IgD-negative memory B cell (primary cell): Measurements from ENCODE around the gene TTC13. TPM values are rescaled to one million over a fixed set of nuclear protein-coding genes. Genes with fewer than 3 reads are reported as not detected.
"Not testable (repeated sequence)": the region's sequence is repeated elsewhere in the genome, so short reads cannot be mapped to it uniquely, and the experiment has no call there.

Experiments
- H3K27ac Mint-ChIP-seq, 3 donors: one replicate each; pipeline ENCODE4 v1.8.0; 2020 to 2022; ENCODE audit warnings: mild to moderate bottlenecking in 3 of 3, mixed read lengths in 3 of 3, moderate library complexity in 1 of 3
- H3K27me3 Mint-ChIP-seq: one replicate; pipeline ENCODE4 v1.8.0; 2021; ENCODE audit warnings: mixed read lengths
- H3K36me3 Mint-ChIP-seq: one replicate; pipeline ENCODE4 v1.8.0; 2020; ENCODE audit warnings: mild to moderate bottlenecking, mixed read lengths
- H3K4me1 Mint-ChIP-seq, 3 donors: one replicate each; pipeline ENCODE4 v1.8.0; 2020 to 2022; ENCODE audit warnings: mixed read lengths in 3 of 3, mild to moderate bottlenecking in 1 of 3
- H3K4me3 Mint-ChIP-seq, 4 donors: one replicate each; pipeline ENCODE4 v1.8.0; 2020 to 2022; ENCODE audit warnings: mild to moderate bottlenecking in 4 of 4, mixed read lengths in 4 of 4, moderate library complexity in 3 of 4
- H3K9me3 Mint-ChIP-seq, 3 donors: one replicate each; pipeline ENCODE4 v1.8.0; 2020 to 2021; ENCODE audit warnings: mixed read lengths in 3 of 3, mild to moderate bottlenecking in 1 of 3
- polyA plus RNA-seq: library from polyadenylated mRNA; unstranded; fragments of 300-500 nt; fragmentation: Illumina TruSeq; gene quantifications from one replicate; pipeline ENCODE4 v1.2.3, GENCODE V29; 2021

Gene TTC13
- polyA plus RNA-seq, 1 donor from 2014 or later: 12.8 TPM

DNA sequence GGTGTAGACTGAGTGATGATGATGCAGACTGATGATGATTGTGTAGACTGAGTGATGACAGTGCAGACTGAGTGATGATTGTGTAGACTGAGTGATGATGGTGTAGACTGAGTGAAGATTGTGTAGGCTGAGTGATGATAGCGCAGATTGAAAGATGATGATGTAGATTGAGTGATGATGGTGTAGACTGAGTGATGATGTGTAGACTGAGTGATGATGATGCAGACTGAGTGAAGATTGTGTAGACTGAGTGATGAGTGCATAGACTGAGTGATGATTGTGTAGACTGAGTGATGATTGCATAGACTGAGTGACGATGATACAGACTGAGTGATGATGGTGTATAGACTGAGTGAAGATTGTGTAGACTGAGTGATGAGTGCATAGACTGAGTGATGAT is 32.7 kb upstream of the TTC13 start:
- no peak overlapping the region for H3K27ac Mint-ChIP-seq
- no peaks in the 10 kb centered on the region for H3K27me3 Mint-ChIP-seq
- no peak overlapping the region for H3K4me3 Mint-ChIP-seq
- H3K36me3 Mint-ChIP-seq: peaks cover 2% of the 10 kb centered on the region
- H3K9me3 Mint-ChIP-seq: peaks cover 2 to 15% (median 11%) of the 10 kb centered on the region in 3 donors
- no peaks in the 10 kb centered on the region for H3K4me1 Mint-ChIP-seq

GRCh38 chr1:231007535-231007934 is 28.9 kb upstream of the TTC13 start:
- not testable (repeated sequence) for H3K4me1 Mint-ChIP-seq, H3K27me3 Mint-ChIP-seq, H3K4me3 Mint-ChIP-seq, H3K27ac Mint-ChIP-seq
- peaks cover 23 to 45% (median 23%) of the 10 kb centered on the region in 3 donors for H3K9me3 Mint-ChIP-seq
- H3K36me3 Mint-ChIP-seq: peaks cover 11% of the 10 kb centered on the region

GRCh38 chr1:231001892-231002291 is 23.2 kb upstream of the TTC13 start:
- H3K4me3 Mint-ChIP-seq: no peak overlapping the region
- no peaks in the 10 kb centered on the region for H3K4me1 Mint-ChIP-seq
- H3K27me3 Mint-ChIP-seq: no peaks in the 10 kb centered on the region
- no peak overlapping the region for H3K27ac Mint-ChIP-seq
- H3K36me3 Mint-ChIP-seq: peaks cover 15% of the 10 kb centered on the region
- H3K9me3 Mint-ChIP-seq: peaks cover 23 to 38% (median 23%) of the 10 kb centered on the region in 3 donors

DNA sequence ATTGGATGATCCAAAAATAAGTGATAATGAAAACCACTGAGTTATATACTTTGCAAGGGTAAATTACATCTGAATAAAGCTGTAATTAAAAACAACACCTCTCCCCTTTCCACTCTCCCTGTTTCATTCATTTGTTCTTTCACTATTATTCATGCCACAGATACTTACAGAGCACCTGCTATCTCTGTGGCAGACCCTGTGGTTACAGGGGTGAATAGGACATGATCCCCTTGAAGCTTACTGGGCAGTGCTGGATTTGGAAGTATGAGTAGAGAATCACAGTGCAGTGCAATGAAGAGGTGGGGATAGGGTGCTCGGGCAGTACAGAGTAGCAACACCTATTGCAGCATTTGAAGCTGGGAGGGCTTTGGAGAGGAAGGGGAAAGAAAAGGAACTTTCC is 22.0 kb upstream of the TTC13 start:
- peaks cover 17% of the 10 kb centered on the region for H3K36me3 Mint-ChIP-seq
- no peak overlapping the region for H3K27ac Mint-ChIP-seq
- H3K9me3 Mint-ChIP-seq: peaks cover 12 to 26% (median 16%) of the 10 kb centered on the region in 3 donors
- H3K4me3 Mint-ChIP-seq: no peak overlapping the region
- H3K27me3 Mint-ChIP-seq: no peaks in the 10 kb centered on the region
- no peaks in the 10 kb centered on the region for H3K4me1 Mint-ChIP-seq

DNA sequence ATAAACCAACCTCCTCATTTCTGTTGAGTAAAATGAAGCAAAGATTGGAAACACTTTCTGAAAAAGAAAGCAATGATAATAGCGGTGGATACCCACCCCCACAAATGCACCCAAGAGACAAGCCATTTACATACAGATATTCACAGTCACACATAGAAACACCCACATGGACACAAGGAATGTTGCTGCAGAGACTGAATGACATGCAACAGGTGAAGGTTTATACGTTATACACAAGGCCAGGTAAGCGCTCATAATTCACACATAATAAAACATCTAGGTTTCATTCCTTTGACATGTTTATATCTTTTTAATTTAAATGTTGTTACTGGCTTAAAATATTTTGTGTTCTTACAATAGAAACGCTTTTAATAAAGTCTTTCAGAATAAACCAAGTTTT is 21.5 kb upstream of the TTC13 start:
- Mint-ChIP-seq H3K4me3 (no peak overlapping the region), H3K36me3 (peaks cover 16% of the 10 kb centered on the region), H3K4me1 (no peaks in the 10 kb centered on the region), H3K27me3 (no peaks in the 10 kb centered on the region), H3K27ac (no peak overlapping the region), H3K9me3 (peaks cover 11 to 22% (median 13%) of the 10 kb centered on the region in 3 donors)

- no peaks in the 10 kb centered on the region for H3K27me3 Mint-ChIP-seq
- no peaks in the 10 kb centered on the region for H3K4me1 Mint-ChIP-seq
- H3K27ac Mint-ChIP-seq: no peak overlapping the region
- no peak overlapping the region for H3K4me3 Mint-ChIP-seq
- H3K36me3 Mint-ChIP-seq: peaks cover 24% of the 10 kb centered on the region
- H3K9me3 Mint-ChIP-seq: peaks cover 0 to 2% (median 0%) of the 10 kb centered on the region in 3 donors
Observed at GRCh38 chr1:230994860-230995259, 16.2 kb upstream of the TTC13 start.

DNA sequence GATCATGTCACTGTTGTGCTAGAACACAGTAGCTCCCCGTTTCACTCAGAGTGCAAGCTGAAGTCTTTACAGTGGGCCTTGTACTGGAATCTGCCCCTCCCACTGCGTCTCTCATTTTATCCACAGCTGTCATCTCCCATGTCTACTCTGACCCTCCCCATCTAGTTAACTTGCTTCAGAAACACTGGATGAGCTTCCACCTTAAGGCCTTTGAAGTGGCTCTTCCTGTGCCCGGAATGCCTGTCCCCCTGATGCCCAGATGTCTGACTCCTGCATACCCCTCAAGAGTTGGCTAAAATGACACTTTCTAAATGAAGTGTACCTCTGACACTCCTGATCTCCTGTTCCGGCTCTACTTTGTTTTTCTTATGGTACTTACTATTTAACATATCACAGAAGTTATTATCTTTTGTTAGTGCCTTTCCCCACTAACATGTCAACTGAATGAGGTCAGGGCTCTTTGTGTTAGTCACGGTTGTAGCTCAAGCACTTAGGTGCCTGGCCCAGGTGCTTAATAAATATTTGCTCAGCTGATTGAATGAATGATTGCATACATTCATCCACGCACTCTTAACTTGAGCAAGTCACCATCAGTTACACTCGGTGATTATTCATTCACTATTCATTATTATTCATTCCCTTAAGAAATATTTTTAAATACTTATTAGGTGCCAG is 13.6 kb upstream of the TTC13 start:
- Mint-ChIP-seq H3K27me3 (no peaks in the 10 kb centered on the region), H3K4me1 (no peaks in the 10 kb centered on the region), H3K4me3 (no peak overlapping the region), H3K36me3 (peaks cover 21% of the 10 kb centered on the region), H3K27ac (no peak overlapping the region), H3K9me3 (no peaks in the 10 kb centered on the region)

DNA sequence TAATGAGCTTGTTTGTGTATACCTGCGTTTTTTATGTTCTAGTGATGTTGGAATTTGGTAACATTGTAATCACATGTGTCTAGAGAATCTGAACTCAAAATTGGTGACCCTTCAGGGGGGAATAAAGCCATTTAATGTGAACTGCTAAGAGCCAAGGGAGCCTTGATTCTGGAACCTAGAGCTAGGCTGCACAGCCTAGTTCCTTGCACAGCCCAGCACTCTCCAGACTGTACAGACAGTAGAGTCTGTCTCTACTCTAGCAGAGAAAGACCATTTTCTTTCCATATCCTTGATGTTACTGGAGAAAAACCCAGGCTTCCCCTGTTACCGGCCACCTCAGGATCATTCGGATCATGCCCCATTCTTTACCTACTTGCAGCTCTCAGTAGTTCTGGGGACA is 8.8 kb upstream of the TTC13 start:
- Mint-ChIP-seq H3K4me3 (no peak overlapping the region), H3K36me3 (peaks cover 17% of the 10 kb centered on the region), H3K27ac (no peak overlapping the region), H3K9me3 (no peaks in the 10 kb centered on the region), H3K27me3 (no peaks in the 10 kb centered on the region), H3K4me1 (peaks cover 0 to 14% (median 10%) of the 10 kb centered on the region in 3 donors)

GRCh38 chr1:230986976-230987375 is 8.3 kb upstream of the TTC13 start:
- H3K4me1 Mint-ChIP-seq: peaks cover 0 to 14% (median 10%) of the 10 kb centered on the region in 3 donors
- no peaks in the 10 kb centered on the region for H3K9me3 Mint-ChIP-seq
- H3K27me3 Mint-ChIP-seq: no peaks in the 10 kb centered on the region
- H3K27ac Mint-ChIP-seq: no peak overlapping the region
- H3K36me3 Mint-ChIP-seq: peaks cover 13% of the 10 kb centered on the region
- H3K4me3 Mint-ChIP-seq: no peak overlapping the region

GRCh38 chr1:230985711-230986110 is 7.0 kb upstream of the TTC13 start:
- H3K9me3 Mint-ChIP-seq: no peaks in the 10 kb centered on the region
- H3K27ac Mint-ChIP-seq: no peak overlapping the region
- H3K4me3 Mint-ChIP-seq: no peak overlapping the region
- H3K27me3 Mint-ChIP-seq: no peaks in the 10 kb centered on the region
- H3K36me3 Mint-ChIP-seq: peaks cover 7% of the 10 kb centered on the region
- H3K4me1 Mint-ChIP-seq: peaks cover 0 to 14% (median 10%) of the 10 kb centered on the region in 3 donors

GRCh38 chr1:230984622-230985515 is 6.2 kb upstream of the TTC13 start:
- H3K4me3 Mint-ChIP-seq, H3K9me3 Mint-ChIP-seq, H3K27me3 Mint-ChIP-seq, H3K27ac Mint-ChIP-seq, H3K36me3 Mint-ChIP-seq: not testable (repeated sequence)
- H3K4me1 Mint-ChIP-seq: peaks cover 4 to 14% (median 12%) of the 10 kb centered on the region in 3 donors

DNA sequence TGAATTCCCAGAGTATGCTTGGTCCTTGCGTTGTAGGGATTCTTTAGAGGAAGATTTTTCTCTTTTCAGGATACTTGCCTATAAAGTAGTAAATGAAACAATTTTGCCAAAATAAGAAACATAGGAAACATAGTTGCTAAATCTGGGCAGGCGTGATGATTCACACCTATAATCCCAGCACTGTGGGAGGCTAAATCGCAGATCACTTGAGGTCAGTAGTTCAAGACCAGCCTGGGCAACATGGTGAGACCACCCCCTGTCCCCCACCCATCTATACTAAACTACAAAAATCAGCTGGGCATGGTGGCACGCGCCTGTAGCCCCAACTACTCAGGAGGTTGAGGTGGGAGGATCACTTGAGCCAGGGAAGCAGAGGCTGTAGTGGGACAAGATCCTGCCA is 5.2 kb upstream of the TTC13 start:
- Mint-ChIP-seq H3K36me3 (peaks cover 4% of the 10 kb centered on the region), H3K27me3 (no peaks in the 10 kb centered on the region), H3K9me3 (no peaks in the 10 kb centered on the region), H3K4me3 (no peak overlapping the region), H3K4me1 (peaks cover 14 to 21% (median 15%) of the 10 kb centered on the region in 3 donors), H3K27ac (no peak overlapping the region)

DNA sequence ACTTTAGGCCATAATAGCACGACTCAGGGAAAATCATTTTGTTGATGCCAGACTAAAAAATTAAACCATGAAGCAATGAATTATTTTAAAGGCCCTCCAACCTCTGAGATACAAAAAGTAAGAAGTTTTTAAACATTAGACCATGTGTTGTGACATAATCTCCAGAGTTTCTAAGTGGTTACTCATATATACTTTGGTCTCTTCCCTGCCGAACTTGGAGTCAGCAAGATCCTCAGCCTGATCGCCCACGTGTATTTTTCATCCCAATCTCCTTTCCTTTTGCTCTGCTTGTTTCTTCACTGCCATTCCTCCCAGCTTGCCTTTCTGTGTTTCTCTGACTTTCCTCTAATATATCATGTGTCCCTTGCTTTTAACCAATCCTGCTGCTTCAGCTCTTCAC is 4.0 kb upstream of the TTC13 start:
- peaks cover 16 to 24% (median 17%) of the 10 kb centered on the region in 3 donors for H3K4me1 Mint-ChIP-seq
- no peaks in the 10 kb centered on the region for H3K27me3 Mint-ChIP-seq
- H3K4me3 Mint-ChIP-seq: no peak overlapping the region
- H3K27ac Mint-ChIP-seq: no peak overlapping the region
- H3K9me3 Mint-ChIP-seq: no peaks in the 10 kb centered on the region
- H3K36me3 Mint-ChIP-seq: peaks cover 4% of the 10 kb centered on the region

- peaks cover 27 to 39% (median 30%) of the 10 kb centered on the region in 3 donors for H3K4me1 Mint-ChIP-seq
- no peaks in the 10 kb centered on the region for H3K9me3 Mint-ChIP-seq
- peak overlapping the region in 1 of 3 donors; percentile 93 for H3K27ac Mint-ChIP-seq
- H3K27me3 Mint-ChIP-seq: no peaks in the 10 kb centered on the region
- H3K36me3 Mint-ChIP-seq: peaks cover 4% of the 10 kb centered on the region
- peak overlapping the region in 2 of 4 donors; percentile 92 to 97 for H3K4me3 Mint-ChIP-seq
Observed at GRCh38 chr1:230979952-230980351, 1.3 kb upstream of the TTC13 start.

GRCh38 chr1:230979389-230979716 is 692 bp upstream of the TTC13 start:
- no peaks in the 10 kb centered on the region for H3K27me3 Mint-ChIP-seq
- H3K27ac Mint-ChIP-seq: peak overlapping the region in 1 of 3 donors; percentile 93
- H3K36me3 Mint-ChIP-seq: peaks cover 2% of the 10 kb centered on the region
- peaks cover 27 to 38% (median 32%) of the 10 kb centered on the region in 3 donors for H3K4me1 Mint-ChIP-seq
- peak overlapping the region in 2 of 4 donors; percentile 92 to 97 for H3K4me3 Mint-ChIP-seq
- H3K9me3 Mint-ChIP-seq: no peaks in the 10 kb centered on the region
